Fibroblast of skin of right quadriceps (primary cell): ENCODE results near the gene NWD2.

Source experiments
- DNase-seq: peaks from one replicate; pipeline ENCODE4 v3.0.0-alpha.2; 2013

The NWD2 gene

GRCh38 chr4:37443137-37443536, 198.6 kb downstream of the NWD2 start:
- no peak for DNase-seq

- no peak for DNase-seq
Observed at GRCh38 chr4:37445023-37445422, 200.5 kb downstream of the NWD2 start.

- no peak for DNase-seq
Observed at GRCh38 chr4:37446016-37446415, 201.5 kb downstream of the NWD2 start.

GRCh38 chr4:37447886-37448285, 203.3 kb downstream of the NWD2 start:
- no peak for DNase-seq

GRCh38 chr4:37450309-37450708, 205.8 kb downstream of the NWD2 start:
- DNase-seq: no peak

- no peak for DNase-seq
Observed at GRCh38 chr4:37450911-37451310, 206.4 kb downstream of the NWD2 start.

GRCh38 chr4:37451656-37452055, 207.1 kb downstream of the NWD2 start:
- DNase-seq: no peak

- peak; percentile 47 for DNase-seq
Observed at GRCh38 chr4:37452952-37453280, 208.4 kb downstream of the NWD2 start.

- peak; percentile 6 for DNase-seq
Observed at GRCh38 chr4:37453281-37453998, 208.9 kb downstream of the NWD2 start.

GRCh38 chr4:37453999-37454800, 209.7 kb downstream of the NWD2 start:
- DNase-seq: no peak

- DNase-seq: no peak
Observed at GRCh38 chr4:37455301-37456131, 211.0 kb downstream of the NWD2 start.

- no peak for DNase-seq
Observed at GRCh38 chr4:37461801-37462200, 217.3 kb downstream of the NWD2 start.

- no peak for DNase-seq
Observed at GRCh38 chr4:37463033-37463856, 218.7 kb downstream of the NWD2 start.

GRCh38 chr4:37464373-37465128, 220.0 kb downstream of the NWD2 start:
- DNase-seq: no peak

- no peak for DNase-seq
Observed at GRCh38 chr4:37465296-37465695, 220.8 kb downstream of the NWD2 start.

GRCh38 chr4:37465845-37466244, 221.3 kb downstream of the NWD2 start:
- DNase-seq: no peak

- DNase-seq: no peak
Observed at GRCh38 chr4:37467223-37467622, 222.7 kb downstream of the NWD2 start.

GRCh38 chr4:37467824-37468223, 223.3 kb downstream of the NWD2 start:
- DNase-seq: no peak

- no peak for DNase-seq
Observed at GRCh38 chr4:37469286-37469685, 224.7 kb downstream of the NWD2 start.

GRCh38 chr4:37470245-37470644, 225.7 kb downstream of the NWD2 start:
- DNase-seq: no peak

- DNase-seq: no peak
Observed at GRCh38 chr4:37471093-37471492, 226.6 kb downstream of the NWD2 start.

GRCh38 chr4:37471971-37472370, 227.4 kb downstream of the NWD2 start:
- DNase-seq: no peak
